SK-N-MC (cell line): ENCODE results near the gene AMBRA1.

Experiments used
- DNase-seq: peaks from one replicate; pipeline ENCODE4 v3.0.0-alpha.2; 2011; ENCODE audit warnings: low read depth, low spot score
- H3K27ac ChIP-seq: fragments of 200-600 bp; sonication (generic); 2 replicates; pipeline ENCODE4 v1.5.1; 2016; ENCODE audit warnings: mixed run types
- H3K36me3 ChIP-seq: fragments of 200-600 bp; sonication (generic); 2 replicates; pipeline ENCODE4 v1.6.1; 2017; ENCODE audit warnings: antibody characterized with exemption, low read length, mixed read lengths; ENCODE audit not compliant: insufficient read depth
- H3K4me3 ChIP-seq: fragments of 200-600 bp; sonication (generic); 2 replicates; pipeline ENCODE4 v1.5.1; 2016
- H3K9ac ChIP-seq: fragments of 200-600 bp; sonication (generic); 2 replicates; pipeline ENCODE4 v1.8.0; 2017; ENCODE audit warnings: mixed run types, mixed read lengths; ENCODE audit not compliant: insufficient read length
- H3K9me3 ChIP-seq: fragments of 200-600 bp; sonication (generic); 2 replicates; pipeline ENCODE4 v1.6.1; 2017; ENCODE audit warnings: low read depth, mild to moderate bottlenecking, antibody characterized with exemption, low read length, moderate library complexity, mixed read lengths
- EZH2 ChIP-seq: fragments of 200-600 bp; sonication (generic); IDR thresholded peaks from one replicate; pipeline ENCODE4 v1.6.1; 2017; ENCODE audit warnings: antibody characterized with exemption
- FOXP2 ChIP-seq: optimal IDR thresholded peaks from 2 replicates; pipeline ENCODE3; 2011; ENCODE audit warnings: mild to moderate bottlenecking, moderate library complexity; ENCODE audit not compliant: insufficient read depth; ENCODE audit errors: extremely low read length, control extremely low read depth
- POLR2AphosphoS5 ChIP-seq: IDR thresholded peaks from 2 replicates; pipeline ENCODE4 v1.6.1; 2012; ENCODE audit warnings: mild to moderate bottlenecking, low read depth, low read length, borderline replicate concordance

AMBRA1 gene

GRCh38 chr11:46458491-46458890 is 135.3 kb downstream of the AMBRA1 start:
- Histone ChIP-seq H3K4me3 (no peak overlapping the region), H3K9me3 (no peaks in the 10 kb centered on the region), H3K27ac (no peak overlapping the region), H3K36me3 (no peaks in the 10 kb centered on the region), H3K9ac (no peak overlapping the region)
- TF ChIP-seq EZH2 = no peak
- TF ChIP-seq FOXP2 = no peak
- no peak for TF ChIP-seq POLR2AphosphoS5
- no peak for DNase-seq

- Histone ChIP-seq H3K9ac (no peak overlapping the region), H3K4me3 (no peak overlapping the region), H3K9me3 (no peaks in the 10 kb centered on the region), H3K36me3 (no peaks in the 10 kb centered on the region), H3K27ac (no peak overlapping the region)
- DNase-seq = no peak
- no peak for TF ChIP-seq FOXP2
- TF ChIP-seq POLR2AphosphoS5 = no peak
- no peak for TF ChIP-seq EZH2
Measured at GRCh38 chr11:46457659-46458424, 136.0 kb downstream of the AMBRA1 start.

GRCh38 chr11:46457021-46457420 is 136.8 kb downstream of the AMBRA1 start:
- Histone ChIP-seq H3K36me3 (no peaks in the 10 kb centered on the region), H3K9ac (no peak overlapping the region), H3K9me3 (no peaks in the 10 kb centered on the region), H3K27ac (no peak overlapping the region), H3K4me3 (no peak overlapping the region)
- TF ChIP-seq FOXP2 (no peak), POLR2AphosphoS5 (no peak), EZH2 (no peak)
- no peak for DNase-seq

- H3K4me3 ChIP-seq = no peak overlapping the region
- TF ChIP-seq POLR2AphosphoS5 (no peak), FOXP2 (no peak), EZH2 (no peak)
- no peak overlapping the region for H3K9ac ChIP-seq
- H3K27ac ChIP-seq = no peak overlapping the region
- no peaks in the 10 kb centered on the region for H3K9me3 ChIP-seq
- no peaks in the 10 kb centered on the region for H3K36me3 ChIP-seq
- DNase-seq = no peak
Measured at GRCh38 chr11:46456269-46457001, 137.4 kb downstream of the AMBRA1 start.

- Histone ChIP-seq H3K4me3 (no peak overlapping the region), H3K9ac (no peak overlapping the region), H3K27ac (no peak overlapping the region), H3K36me3 (no peaks in the 10 kb centered on the region), H3K9me3 (no peaks in the 10 kb centered on the region)
- TF ChIP-seq POLR2AphosphoS5 (no peak), EZH2 (no peak), FOXP2 (no peak)
- no peak for DNase-seq
Measured at GRCh38 chr11:46455834-46456233, 138.0 kb downstream of the AMBRA1 start.

GRCh38 chr11:46452918-46453517 is 140.8 kb downstream of the AMBRA1 start:
- TF ChIP-seq FOXP2 (no peak), POLR2AphosphoS5 (no peak), EZH2 (no peak)
- DNase-seq = no peak
- Histone ChIP-seq H3K9me3 (no peaks in the 10 kb centered on the region), H3K4me3 (no peak overlapping the region), H3K27ac (no peak overlapping the region), H3K9ac (no peak overlapping the region), H3K36me3 (no peaks in the 10 kb centered on the region)

- Histone ChIP-seq H3K9me3 (no peaks in the 10 kb centered on the region), H3K27ac (no peak overlapping the region), H3K9ac (no peak overlapping the region), H3K4me3 (no peak overlapping the region), H3K36me3 (no peaks in the 10 kb centered on the region)
- TF ChIP-seq POLR2AphosphoS5 (no peak), FOXP2 (no peak), EZH2 (no peak)
- no peak for DNase-seq
Measured at GRCh38 chr11:46451759-46452158, 142.1 kb downstream of the AMBRA1 start.

- no peak for TF ChIP-seq FOXP2
- no peak for TF ChIP-seq POLR2AphosphoS5
- H3K27ac ChIP-seq = no peak overlapping the region
Measured at GRCh38 chr11:46450846-46451477, 142.9 kb downstream of the AMBRA1 start.

More at GRCh38 chr11:46450846-46451477, 142.9 kb downstream of the AMBRA1 start:
- no peak for DNase-seq
- no peaks in the 10 kb centered on the region for H3K9me3 ChIP-seq
- no peak overlapping the region for H3K9ac ChIP-seq
- no peak overlapping the region for H3K4me3 ChIP-seq
- no peaks in the 10 kb centered on the region for H3K36me3 ChIP-seq
